GM23338 (cell line): ENCODE measurements around the gene TNFRSF8. TPM values are rescaled to one million over a fixed set of nuclear protein-coding genes. Genes with fewer than 3 reads are reported as not detected.

Source experiments
- ATAC-seq: fragments of 200-7000 bp; cut with Tn5 transposase; 3 replicates; pipeline ENCODE4 v1.9.1; 2020
- DNase-seq: peaks from one replicate; pipeline ENCODE4 v3.0.0-alpha.2; 2015; ENCODE audit warnings: low spot score
- H2AFZ ChIP-seq: fragments of 200-600 bp; sonication (generic); 2 replicates; pipeline ENCODE4 v1.8.0; 2016; ENCODE audit warnings: antibody characterized with exemption, mild to moderate bottlenecking, moderate library complexity
- H3F3A ChIP-seq: fragments of 200-600 bp; sonication (generic); replicated peaks from 2 replicates; pipeline ENCODE4 v1.8.0; 2017; ENCODE audit warnings: antibody characterized with exemption, mixed run types, low read depth
- H3K27ac ChIP-seq: fragments of 200-600 bp; sonication (generic); 2 replicates; pipeline ENCODE4 v1.6.1; 2016; ENCODE audit warnings: low read depth
- H3K27me3 ChIP-seq: fragments of 200-600 bp; sonication (generic); 2 replicates; pipeline ENCODE4 v1.8.0; 2016; ENCODE audit warnings: mild to moderate bottlenecking, mixed run types, moderate library complexity; ENCODE audit not compliant: insufficient read depth
- H3K36me3 ChIP-seq: fragments of 200-600 bp; sonication (generic); 2 replicates; pipeline ENCODE4 v1.8.0; 2016; ENCODE audit warnings: mild to moderate bottlenecking; ENCODE audit not compliant: insufficient read depth
- H3K4me1 ChIP-seq: fragments of 200-600 bp; sonication (generic); 2 replicates; pipeline ENCODE4 v1.8.0; 2016; ENCODE audit warnings: mild to moderate bottlenecking, moderate library complexity; ENCODE audit not compliant: insufficient read depth
- H3K4me2 ChIP-seq: fragments of 200-600 bp; sonication (generic); 2 replicates; pipeline ENCODE4 v1.7.1; 2017; ENCODE audit warnings: mixed run types
- H3K4me3 ChIP-seq: fragments of 200-600 bp; sonication (generic); 2 replicates; pipeline ENCODE4 v1.6.1; 2016; ENCODE audit warnings: mixed run types
- H3K79me2 ChIP-seq: fragments of 200-600 bp; sonication (generic); replicated peaks from 2 replicates; pipeline ENCODE4 v1.8.0; 2017; ENCODE audit warnings: mild to moderate bottlenecking; ENCODE audit not compliant: insufficient read depth
- H3K9me2 ChIP-seq: fragments of 200-600 bp; sonication (generic); 2 replicates; pipeline ENCODE4 v1.8.0; 2017; ENCODE audit not compliant: insufficient read depth
- H4K20me1 ChIP-seq: fragments of 200-600 bp; sonication (generic); replicated peaks from 2 replicates; pipeline ENCODE4 v1.8.0; 2017; ENCODE audit warnings: mild to moderate bottlenecking; ENCODE audit not compliant: insufficient read depth
- H3K27ac Mint-ChIP-seq: 2 replicates; pipeline ENCODE4 v1.8.0; 2020; ENCODE audit warnings: inconsistent platforms, mild to moderate bottlenecking, moderate library complexity, mixed read lengths
- H3K27me3 Mint-ChIP-seq: 3 replicates; pipeline ENCODE4 v1.8.0; 2022; ENCODE audit warnings: low read depth, mild to moderate bottlenecking, moderate library complexity, mixed read lengths, inconsistent platforms; ENCODE audit not compliant: insufficient read depth, poor library complexity
- H3K36me3 Mint-ChIP-seq: 3 replicates; pipeline ENCODE4 v1.8.0; 2021; ENCODE audit warnings: low read depth, mild to moderate bottlenecking, inconsistent platforms, moderate library complexity, mixed read lengths
- H3K4me1 Mint-ChIP-seq: 3 replicates; pipeline ENCODE4 v1.8.0; 2020; ENCODE audit warnings: mild to moderate bottlenecking, inconsistent platforms, mixed read lengths
- H3K4me3 Mint-ChIP-seq: 3 replicates; pipeline ENCODE4 v1.8.0; 2021; ENCODE audit warnings: moderate library complexity, mild to moderate bottlenecking, inconsistent platforms, mixed read lengths
- H3K9me3 Mint-ChIP-seq: 3 replicates; pipeline ENCODE4 v1.8.0; 2020; ENCODE audit warnings: moderate library complexity, mild to moderate bottlenecking, inconsistent platforms, mixed read lengths
- CREB1 ChIP-seq: fragments of 250-450 bp; sonication (Bioruptor Pico); IDR thresholded peaks from 2 replicates; pipeline ENCODE4 v1.5.0; 2020; ENCODE audit warnings: low read depth, mild to moderate bottlenecking, moderate library complexity
- EZH2 ChIP-seq: fragments of 200-600 bp; sonication (generic); IDR thresholded peaks from one replicate; pipeline ENCODE4 v1.8.0; 2017; ENCODE audit warnings: antibody characterized with exemption, mild to moderate bottlenecking, low read depth; ENCODE audit not compliant: unreplicated experiment
- EZH2phosphoT487 ChIP-seq: fragments of 200-600 bp; sonication (generic); IDR thresholded peaks from one replicate; pipeline ENCODE4 v1.8.1; 2018; ENCODE audit warnings: antibody characterized with exemption; ENCODE audit not compliant: unreplicated experiment
- JUNB ChIP-seq: IDR thresholded peaks from one replicate; pipeline ENCODE4 v1.6.1; 2016; ENCODE audit warnings: antibody characterized with exemption; ENCODE audit not compliant: unreplicated experiment
- NANOG ChIP-seq: IDR thresholded peaks from 2 replicates; pipeline ENCODE4 v1.6.1; 2016; ENCODE audit warnings: antibody characterized with exemption, borderline replicate concordance
- POLR2AphosphoS5 ChIP-seq: IDR thresholded peaks from 2 replicates; pipeline ENCODE4 v1.6.1; 2016; ENCODE audit warnings: antibody characterized with exemption, low read depth
- STAT1 ChIP-seq: IDR thresholded peaks from one replicate; pipeline ENCODE4 v1.6.1; 2016; ENCODE audit warnings: antibody characterized with exemption; ENCODE audit not compliant: unreplicated experiment
- ZNF114 ChIP-seq: fragments of 250-450 bp; sonication (Bioruptor Pico); IDR thresholded peaks from 2 replicates; pipeline ENCODE4 v1.5.0; 2020; ENCODE audit warnings: mild to moderate bottlenecking, moderate library complexity
- ZNF331 ChIP-seq: fragments of 250-450 bp; sonication (Bioruptor Pico); IDR thresholded peaks from 2 replicates; pipeline ENCODE4 v1.5.0; 2020; ENCODE audit warnings: low read depth, mild to moderate bottlenecking, moderate library complexity
- polyA plus RNA-seq: library from polyadenylated mRNA; unstranded; fragments of >200 nt; fragmentation: Nextera tagmentation; extraction: Ambion mirVana; gene quantifications from 2 replicates; pipeline ENCODE4 v1.2.1, GENCODE V29; 2016
- total RNA-seq: library from RNA; depleted of rRNA; stranded (reverse); fragments of >200 nt; shearing (Covaris generic); gene quantifications from 2 replicates; pipeline ENCODE4 v1.2.3, GENCODE V29; 2014
- TF ChIP-seq, protein P1 (sequence below): fragments of 250-450 bp; sonication (Bioruptor Pico); IDR thresholded peaks from 2 replicates; pipeline ENCODE4 v1.5.0; 2020; ENCODE audit warnings: mild to moderate bottlenecking, moderate library complexity
- TF ChIP-seq, protein P2 (sequence below): IDR thresholded peaks from one replicate; pipeline ENCODE4 v1.6.1; 2018; ENCODE audit warnings: antibody characterized with exemption; ENCODE audit not compliant: unreplicated experiment
- TF ChIP-seq, protein P3 (sequence below), 2 experiments: fragments of 200-600 bp in 1 of 2; sonication (generic) in 1 of 2; conservative IDR thresholded peaks; 2 replicates each; pipeline versions ENCODE4 v1.5.1 to v1.6.1; 2016 to 2017; ENCODE audit warnings: antibody characterized with exemption in 2 of 2, low read depth in 2 of 2, mild to moderate bottlenecking in 2 of 2, moderate library complexity in 1 of 2
- TF ChIP-seq, protein P4 (sequence below): IDR thresholded peaks from 2 replicates; pipeline ENCODE4 v1.6.1; 2016; ENCODE audit warnings: antibody characterized with exemption

The TNFRSF8 gene
- total and polyA plus RNA-seq, 2 experiments from 2014 or later, result 11.7 to 28.2 TPM

- peaks cover 5% of the 10 kb centered on the region; the same call in 1 of the 2 replicates for H3K4me1 ChIP-seq
- H3K27ac ChIP-seq, result no peak overlapping the region
- H3K4me3 Mint-ChIP-seq, result no peak overlapping the region
- ATAC-seq (no peak), DNase-seq (no peak)
- H3K27me3 Mint-ChIP-seq, result peaks cover 17% of the 10 kb centered on the region
- H3F3A ChIP-seq, result no peaks in the 10 kb centered on the region
- TF ChIP-seq, protein P1, sequence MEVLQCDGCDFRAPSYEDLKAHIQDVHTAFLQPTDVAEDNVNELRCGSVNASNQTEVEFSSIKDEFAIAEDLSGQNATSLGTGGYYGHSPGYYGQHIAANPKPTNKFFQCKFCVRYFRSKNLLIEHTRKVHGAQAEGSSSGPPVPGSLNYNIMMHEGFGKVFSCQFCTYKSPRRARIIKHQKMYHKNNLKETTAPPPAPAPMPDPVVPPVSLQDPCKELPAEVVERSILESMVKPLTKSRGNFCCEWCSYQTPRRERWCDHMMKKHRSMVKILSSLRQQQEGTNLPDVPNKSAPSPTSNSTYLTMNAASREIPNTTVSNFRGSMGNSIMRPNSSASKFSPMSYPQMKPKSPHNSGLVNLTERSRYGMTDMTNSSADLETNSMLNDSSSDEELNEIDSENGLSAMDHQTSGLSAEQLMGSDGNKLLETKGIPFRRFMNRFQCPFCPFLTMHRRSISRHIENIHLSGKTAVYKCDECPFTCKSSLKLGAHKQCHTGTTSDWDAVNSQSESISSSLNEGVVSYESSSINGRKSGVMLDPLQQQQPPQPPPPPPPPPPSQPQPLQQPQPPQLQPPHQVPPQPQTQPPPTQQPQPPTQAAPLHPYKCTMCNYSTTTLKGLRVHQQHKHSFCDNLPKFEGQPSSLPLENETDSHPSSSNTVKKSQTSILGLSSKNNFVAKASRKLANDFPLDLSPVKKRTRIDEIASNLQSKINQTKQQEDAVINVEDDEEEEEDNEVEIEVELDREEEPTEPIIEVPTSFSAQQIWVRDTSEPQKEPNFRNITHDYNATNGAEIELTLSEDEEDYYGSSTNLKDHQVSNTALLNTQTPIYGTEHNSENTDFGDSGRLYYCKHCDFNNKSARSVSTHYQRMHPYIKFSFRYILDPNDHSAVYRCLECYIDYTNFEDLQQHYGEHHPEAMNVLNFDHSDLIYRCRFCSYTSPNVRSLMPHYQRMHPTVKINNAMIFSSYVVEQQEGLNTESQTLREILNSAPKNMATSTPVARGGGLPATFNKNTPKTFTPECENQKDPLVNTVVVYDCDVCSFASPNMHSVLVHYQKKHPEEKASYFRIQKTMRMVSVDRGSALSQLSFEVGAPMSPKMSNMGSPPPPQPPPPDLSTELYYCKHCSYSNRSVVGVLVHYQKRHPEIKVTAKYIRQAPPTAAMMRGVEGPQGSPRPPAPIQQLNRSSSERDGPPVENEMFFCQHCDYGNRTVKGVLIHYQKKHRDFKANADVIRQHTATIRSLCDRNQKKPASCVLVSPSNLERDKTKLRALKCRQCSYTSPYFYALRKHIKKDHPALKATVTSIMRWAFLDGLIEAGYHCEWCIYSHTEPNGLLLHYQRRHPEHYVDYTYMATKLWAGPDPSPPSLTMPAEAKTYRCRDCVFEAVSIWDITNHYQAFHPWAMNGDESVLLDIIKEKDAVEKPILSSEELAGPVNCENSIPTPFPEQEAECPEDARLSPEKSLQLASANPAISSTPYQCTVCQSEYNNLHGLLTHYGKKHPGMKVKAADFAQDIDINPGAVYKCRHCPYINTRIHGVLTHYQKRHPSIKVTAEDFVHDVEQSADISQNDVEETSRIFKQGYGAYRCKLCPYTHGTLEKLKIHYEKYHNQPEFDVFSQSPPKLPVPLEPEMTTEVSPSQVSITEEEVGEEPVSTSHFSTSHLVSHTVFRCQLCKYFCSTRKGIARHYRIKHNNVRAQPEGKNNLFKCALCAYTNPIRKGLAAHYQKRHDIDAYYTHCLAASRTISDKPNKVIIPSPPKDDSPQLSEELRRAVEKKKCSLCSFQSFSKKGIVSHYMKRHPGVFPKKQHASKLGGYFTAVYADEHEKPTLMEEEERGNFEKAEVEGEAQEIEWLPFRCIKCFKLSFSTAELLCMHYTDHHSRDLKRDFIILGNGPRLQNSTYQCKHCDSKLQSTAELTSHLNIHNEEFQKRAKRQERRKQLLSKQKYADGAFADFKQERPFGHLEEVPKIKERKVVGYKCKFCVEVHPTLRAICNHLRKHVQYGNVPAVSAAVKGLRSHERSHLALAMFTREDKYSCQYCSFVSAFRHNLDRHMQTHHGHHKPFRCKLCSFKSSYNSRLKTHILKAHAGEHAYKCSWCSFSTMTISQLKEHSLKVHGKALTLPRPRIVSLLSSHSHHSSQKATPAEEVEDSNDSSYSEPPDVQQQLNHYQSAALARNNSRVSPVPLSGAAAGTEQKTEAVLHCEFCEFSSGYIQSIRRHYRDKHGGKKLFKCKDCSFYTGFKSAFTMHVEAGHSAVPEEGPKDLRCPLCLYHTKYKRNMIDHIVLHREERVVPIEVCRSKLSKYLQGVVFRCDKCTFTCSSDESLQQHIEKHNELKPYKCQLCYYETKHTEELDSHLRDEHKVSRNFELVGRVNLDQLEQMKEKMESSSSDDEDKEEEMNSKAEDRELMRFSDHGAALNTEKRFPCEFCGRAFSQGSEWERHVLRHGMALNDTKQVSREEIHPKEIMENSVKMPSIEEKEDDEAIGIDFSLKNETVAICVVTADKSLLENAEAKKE (CRISPR knock-in tag), result no peak
- no peak for TF ChIP-seq CREB1 (CRISPR knock-in tag)
- TF ChIP-seq, protein P2, sequence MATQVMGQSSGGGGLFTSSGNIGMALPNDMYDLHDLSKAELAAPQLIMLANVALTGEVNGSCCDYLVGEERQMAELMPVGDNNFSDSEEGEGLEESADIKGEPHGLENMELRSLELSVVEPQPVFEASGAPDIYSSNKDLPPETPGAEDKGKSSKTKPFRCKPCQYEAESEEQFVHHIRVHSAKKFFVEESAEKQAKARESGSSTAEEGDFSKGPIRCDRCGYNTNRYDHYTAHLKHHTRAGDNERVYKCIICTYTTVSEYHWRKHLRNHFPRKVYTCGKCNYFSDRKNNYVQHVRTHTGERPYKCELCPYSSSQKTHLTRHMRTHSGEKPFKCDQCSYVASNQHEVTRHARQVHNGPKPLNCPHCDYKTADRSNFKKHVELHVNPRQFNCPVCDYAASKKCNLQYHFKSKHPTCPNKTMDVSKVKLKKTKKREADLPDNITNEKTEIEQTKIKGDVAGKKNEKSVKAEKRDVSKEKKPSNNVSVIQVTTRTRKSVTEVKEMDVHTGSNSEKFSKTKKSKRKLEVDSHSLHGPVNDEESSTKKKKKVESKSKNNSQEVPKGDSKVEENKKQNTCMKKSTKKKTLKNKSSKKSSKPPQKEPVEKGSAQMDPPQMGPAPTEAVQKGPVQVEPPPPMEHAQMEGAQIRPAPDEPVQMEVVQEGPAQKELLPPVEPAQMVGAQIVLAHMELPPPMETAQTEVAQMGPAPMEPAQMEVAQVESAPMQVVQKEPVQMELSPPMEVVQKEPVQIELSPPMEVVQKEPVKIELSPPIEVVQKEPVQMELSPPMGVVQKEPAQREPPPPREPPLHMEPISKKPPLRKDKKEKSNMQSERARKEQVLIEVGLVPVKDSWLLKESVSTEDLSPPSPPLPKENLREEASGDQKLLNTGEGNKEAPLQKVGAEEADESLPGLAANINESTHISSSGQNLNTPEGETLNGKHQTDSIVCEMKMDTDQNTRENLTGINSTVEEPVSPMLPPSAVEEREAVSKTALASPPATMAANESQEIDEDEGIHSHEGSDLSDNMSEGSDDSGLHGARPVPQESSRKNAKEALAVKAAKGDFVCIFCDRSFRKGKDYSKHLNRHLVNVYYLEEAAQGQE, result no peak
- TF ChIP-seq EZH2phosphoT487, result no peak
- no peak for TF ChIP-seq JUNB
- no peak for TF ChIP-seq ZNF114 (CRISPR knock-in tag)
- no peak for TF ChIP-seq POLR2AphosphoS5
- TF ChIP-seq STAT1, result no peak
- no peak for TF ChIP-seq EZH2
- TF ChIP-seq, protein P3, sequence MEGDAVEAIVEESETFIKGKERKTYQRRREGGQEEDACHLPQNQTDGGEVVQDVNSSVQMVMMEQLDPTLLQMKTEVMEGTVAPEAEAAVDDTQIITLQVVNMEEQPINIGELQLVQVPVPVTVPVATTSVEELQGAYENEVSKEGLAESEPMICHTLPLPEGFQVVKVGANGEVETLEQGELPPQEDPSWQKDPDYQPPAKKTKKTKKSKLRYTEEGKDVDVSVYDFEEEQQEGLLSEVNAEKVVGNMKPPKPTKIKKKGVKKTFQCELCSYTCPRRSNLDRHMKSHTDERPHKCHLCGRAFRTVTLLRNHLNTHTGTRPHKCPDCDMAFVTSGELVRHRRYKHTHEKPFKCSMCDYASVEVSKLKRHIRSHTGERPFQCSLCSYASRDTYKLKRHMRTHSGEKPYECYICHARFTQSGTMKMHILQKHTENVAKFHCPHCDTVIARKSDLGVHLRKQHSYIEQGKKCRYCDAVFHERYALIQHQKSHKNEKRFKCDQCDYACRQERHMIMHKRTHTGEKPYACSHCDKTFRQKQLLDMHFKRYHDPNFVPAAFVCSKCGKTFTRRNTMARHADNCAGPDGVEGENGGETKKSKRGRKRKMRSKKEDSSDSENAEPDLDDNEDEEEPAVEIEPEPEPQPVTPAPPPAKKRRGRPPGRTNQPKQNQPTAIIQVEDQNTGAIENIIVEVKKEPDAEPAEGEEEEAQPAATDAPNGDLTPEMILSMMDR (conservative IDR thresholded peaks at IDR 0.05; ENCODE audit: low read depth in 2 of 2), result no peak
- no peak for TF ChIP-seq ZNF331
- TF ChIP-seq, protein P4, sequence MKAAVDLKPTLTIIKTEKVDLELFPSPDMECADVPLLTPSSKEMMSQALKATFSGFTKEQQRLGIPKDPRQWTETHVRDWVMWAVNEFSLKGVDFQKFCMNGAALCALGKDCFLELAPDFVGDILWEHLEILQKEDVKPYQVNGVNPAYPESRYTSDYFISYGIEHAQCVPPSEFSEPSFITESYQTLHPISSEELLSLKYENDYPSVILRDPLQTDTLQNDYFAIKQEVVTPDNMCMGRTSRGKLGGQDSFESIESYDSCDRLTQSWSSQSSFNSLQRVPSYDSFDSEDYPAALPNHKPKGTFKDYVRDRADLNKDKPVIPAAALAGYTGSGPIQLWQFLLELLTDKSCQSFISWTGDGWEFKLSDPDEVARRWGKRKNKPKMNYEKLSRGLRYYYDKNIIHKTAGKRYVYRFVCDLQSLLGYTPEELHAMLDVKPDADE, result no peak
- no peak for TF ChIP-seq NANOG
- no peaks in the 10 kb centered on the region; the same call in 1 of the 2 replicates for H3K36me3 ChIP-seq
- no peaks in the 10 kb centered on the region for H3K36me3 Mint-ChIP-seq
- peaks cover 15% of the 10 kb centered on the region; the same call in 2 of the 3 replicates for H3K4me1 Mint-ChIP-seq
- H3K79me2 ChIP-seq, result no peaks in the 10 kb centered on the region
- no peaks in the 10 kb centered on the region for H4K20me1 ChIP-seq
- H3K9me2 ChIP-seq, result no peaks in the 10 kb centered on the region
- H2AFZ ChIP-seq, result no peak overlapping the region
- H3K27me3 ChIP-seq, result peaks cover 28% of the 10 kb centered on the region
- no peak overlapping the region for H3K4me2 ChIP-seq
- H3K27ac Mint-ChIP-seq, result no peak overlapping the region
- no peak overlapping the region for H3K4me3 ChIP-seq
- H3K9me3 Mint-ChIP-seq, result no peaks in the 10 kb centered on the region
These were observed 100.1 kb downstream of the TNFRSF8 start for GRCh38 chr1:12163210-12163609.
